Activated T-cell treated with anti-CD3 and anti-CD28 coated beads for 1 hour (primary cell): Measurements from ENCODE around the gene ANKRD63.

ENCODE experiments used
- DNase-seq: peaks from one replicate; pipeline ENCODE4 v3.0.0-alpha.2; 2020; ENCODE audit warnings: low read depth

ANKRD63 gene

GRCh38 chr15:40295877-40296560 lies 13.2 kb upstream of the ANKRD63 start:
- DNase-seq, result no peak

- DNase-seq, result no peak
These were observed 12.4 kb upstream of the ANKRD63 start for GRCh38 chr15:40295297-40295696.

- DNase-seq, result no peak
These were observed 11.3 kb upstream of the ANKRD63 start for GRCh38 chr15:40293905-40294895.

- no peak for DNase-seq
These were observed 10.1 kb upstream of the ANKRD63 start for GRCh38 chr15:40293006-40293405.

GRCh38 chr15:40292246-40292645 lies 9.4 kb upstream of the ANKRD63 start:
- no peak for DNase-seq

GRCh38 chr15:40290918-40291574 lies 8.2 kb upstream of the ANKRD63 start:
- DNase-seq, result no peak

GRCh38 chr15:40290545-40290917 lies 7.7 kb upstream of the ANKRD63 start:
- no peak for DNase-seq

GRCh38 chr15:40289140-40289775 lies 6.4 kb upstream of the ANKRD63 start:
- no peak for DNase-seq

- DNase-seq, result no peak
These were observed 5.1 kb upstream of the ANKRD63 start for GRCh38 chr15:40287968-40288367.

GRCh38 chr15:40287505-40287904 lies 4.6 kb upstream of the ANKRD63 start:
- DNase-seq, result no peak

GRCh38 chr15:40286794-40287193 lies 3.9 kb upstream of the ANKRD63 start:
- DNase-seq, result no peak

GRCh38 chr15:40286061-40286532 lies 3.2 kb upstream of the ANKRD63 start:
- no peak for DNase-seq

- DNase-seq, result no peak
These were observed 2.7 kb upstream of the ANKRD63 start for GRCh38 chr15:40285554-40286011.

- no peak for DNase-seq
These were observed 2.3 kb upstream of the ANKRD63 start for GRCh38 chr15:40285151-40285550.

GRCh38 chr15:40283615-40284300 lies 894 bp upstream of the ANKRD63 start:
- no peak for DNase-seq

GRCh38 chr15:40282147-40282868 lies 556 bp downstream of the ANKRD63 start:
- DNase-seq, result peak; percentile 31

GRCh38 chr15:40281801-40282146 lies 1.1 kb downstream of the ANKRD63 start:
- DNase-seq, result no peak

- no peak for DNase-seq
These were observed 1.6 kb downstream of the ANKRD63 start for GRCh38 chr15:40281057-40281800.

- DNase-seq, result no peak
These were observed 2.4 kb downstream of the ANKRD63 start for GRCh38 chr15:40280260-40281056.
